IPS-NIHi11 (cell line): Measurements from ENCODE around the gene MFGE8.
"Not testable (repeated sequence)": the region's sequence is repeated elsewhere in the genome, so short reads cannot be mapped to it uniquely, and the experiment has no call there.

Source experiments
- DNase-seq: peaks from one replicate; pipeline ENCODE4 v3.0.0; 2012; ENCODE audit warnings: mixed read lengths, low spot score

Gene MFGE8

GRCh38 chr15:88913017-88913849 lies at the start of gene MFGE8:
TSS of gene MFGE8 (minus strand) at chr15:88913379. CDS start at chr15:88913319, 60 bp downstream.
- peak; percentile 91 for DNase-seq

GRCh38 chr15:88959445-88959844 lies 46.3 kb upstream of the MFGE8 start:
- no peak for DNase-seq

- no peak for DNase-seq
Observed at GRCh38 chr15:88956906-88957305, 43.7 kb upstream of the MFGE8 start.

GRCh38 chr15:88956263-88956662 lies 43.1 kb upstream of the MFGE8 start:
- DNase-seq = no peak

GRCh38 chr15:88954431-88955277 lies 41.5 kb upstream of the MFGE8 start:
- no peak for DNase-seq

GRCh38 chr15:88950600-88951160 lies 37.5 kb upstream of the MFGE8 start:
- no peak for DNase-seq

- DNase-seq = no peak
Observed at GRCh38 chr15:88949734-88950400, 36.7 kb upstream of the MFGE8 start.

GRCh38 chr15:88940110-88940675 lies 27.0 kb upstream of the MFGE8 start:
- no peak for DNase-seq

- DNase-seq = no peak
Observed at GRCh38 chr15:88939486-88939806, 26.3 kb upstream of the MFGE8 start.

GRCh38 chr15:88938802-88939485 lies 25.8 kb upstream of the MFGE8 start:
- no peak for DNase-seq

GRCh38 chr15:88934449-88934848 lies 21.3 kb upstream of the MFGE8 start:
- DNase-seq = not testable (repeated sequence)

GRCh38 chr15:88932875-88933330 lies 19.7 kb upstream of the MFGE8 start:
- DNase-seq = no peak

GRCh38 chr15:88932271-88932874 lies 19.2 kb upstream of the MFGE8 start:
- DNase-seq = peak; percentile 27

GRCh38 chr15:88930579-88930978 lies 17.4 kb upstream of the MFGE8 start:
- no peak for DNase-seq

- DNase-seq = not testable (repeated sequence)
Observed at GRCh38 chr15:88929358-88930098, 16.3 kb upstream of the MFGE8 start.

GRCh38 chr15:88928192-88928591 lies 15.0 kb upstream of the MFGE8 start:
- not testable (repeated sequence) for DNase-seq

- DNase-seq = not testable (repeated sequence)
Observed at GRCh38 chr15:88925648-88926047, 12.5 kb upstream of the MFGE8 start.

- not testable (repeated sequence) for DNase-seq
Observed at GRCh38 chr15:88920892-88921435, 7.8 kb upstream of the MFGE8 start.

GRCh38 chr15:88920186-88920891 lies 7.2 kb upstream of the MFGE8 start:
- no peak for DNase-seq
